CD14-positive monocyte (primary cell): ENCODE measurements around the gene PRELP. TPM values are rescaled to one million over a fixed set of nuclear protein-coding genes. Genes with fewer than 3 reads are reported as not detected.

Source experiments
- DNase-seq, 3 donors: peaks; one replicate each; pipeline ENCODE4 v3.0.0-alpha.2; 2011 to 2022
- H2AFZ ChIP-seq: 2 replicates; pipeline ENCODE4 v1.6.0; 2012; ENCODE audit warnings: mild to moderate bottlenecking, low read depth, low read length, inconsistent platforms; ENCODE audit not compliant: insufficient read depth, poor library complexity, severe bottlenecking
- H3K27ac ChIP-seq, 2 donors: 1 replicate in 1 of 2; 2 replicates in 1 of 2; pipeline ENCODE4 v1.5.1; 2012 to 2013; ENCODE audit warnings: low read length in 2 of 2, control low read depth in 1 of 2, inconsistent platforms in 1 of 2, low read depth in 1 of 2, mild to moderate bottlenecking in 1 of 2
- H3K27me3 ChIP-seq, 2 donors: one replicate each; pipeline versions ENCODE4 v1.6.0 to v1.6.1; 2011 to 2013; ENCODE audit warnings: low read length in 2 of 2; ENCODE audit not compliant: control insufficient read depth in 2 of 2, insufficient read depth in 2 of 2
- H3K36me3 ChIP-seq, 2 donors: replicated peaks in 1 of 2; 1 replicate in 1 of 2; 2 replicates in 1 of 2; pipeline versions ENCODE4 v1.5.1 to v1.6.1; 2012 to 2013; ENCODE audit warnings: low read length in 2 of 2, control low read depth in 1 of 2, inconsistent platforms in 1 of 2, mild to moderate bottlenecking in 1 of 2; ENCODE audit not compliant: insufficient read depth in 2 of 2, control insufficient read depth in 1 of 2
- H3K4me1 ChIP-seq, 2 donors: 1 replicate in 1 of 2; 2 replicates in 1 of 2; pipeline versions ENCODE4 v1.5.1 to v1.6.1; 2012 to 2013; ENCODE audit warnings: low read length in 2 of 2, control low read depth in 1 of 2, inconsistent platforms in 1 of 2, mild to moderate bottlenecking in 1 of 2, moderate library complexity in 1 of 2; ENCODE audit not compliant: insufficient read depth in 2 of 2, control insufficient read depth in 1 of 2
- H3K4me2 ChIP-seq: replicated peaks from 2 replicates; pipeline ENCODE3; 2012; ENCODE audit warnings: low read length, moderate library complexity, mild to moderate bottlenecking; ENCODE audit not compliant: poor library complexity, severe bottlenecking; ENCODE audit errors: extremely low read depth
- H3K4me3 ChIP-seq, 3 experiments: fragments of 200-600 bp in 1 of 3; sonication (generic) in 1 of 3; replicated peaks in 1 of 3; 1 replicate in 2 of 3; 2 replicates in 1 of 3; pipeline ENCODE4 v1.5.1; 2011 to 2013; ENCODE audit warnings: low read length in 3 of 3, mild to moderate bottlenecking in 3 of 3, control low read depth in 2 of 3, low read depth in 2 of 3, inconsistent platforms in 1 of 3, moderate library complexity in 1 of 3
- H3K79me2 ChIP-seq: 2 replicates; pipeline ENCODE4 v1.6.0; 2012; ENCODE audit warnings: mild to moderate bottlenecking, control low read depth, inconsistent platforms, low read length, moderate library complexity; ENCODE audit not compliant: insufficient read depth
- H3K9ac ChIP-seq: 2 replicates; pipeline ENCODE4 v1.6.0; 2017; ENCODE audit warnings: low read length, mild to moderate bottlenecking; ENCODE audit not compliant: insufficient read depth, poor library complexity, severe bottlenecking
- H3K9me3 ChIP-seq, 2 donors: replicated peaks in 1 of 2; 1 replicate in 1 of 2; 2 replicates in 1 of 2; pipeline versions ENCODE4 v1.5.1 to v1.6.1; 2012 to 2013; ENCODE audit warnings: low read length in 2 of 2, control low read depth in 1 of 2; ENCODE audit not compliant: control insufficient read depth in 1 of 2, insufficient read depth in 1 of 2
- H4K20me1 ChIP-seq: 2 replicates; pipeline ENCODE4 v1.6.0; 2012; ENCODE audit warnings: mild to moderate bottlenecking, low read length, control low read depth, moderate library complexity; ENCODE audit not compliant: insufficient read depth
- H3K27ac Mint-ChIP-seq, 7 donors: one replicate each; pipeline ENCODE4 v1.8.0; 2020; ENCODE audit warnings: mild to moderate bottlenecking in 7 of 7, mixed read lengths in 7 of 7, moderate library complexity in 6 of 7, inconsistent platforms in 2 of 7
- H3K27me3 Mint-ChIP-seq, 3 donors: one replicate each; pipeline ENCODE4 v1.8.0; 2021 to 2022; ENCODE audit warnings: low read depth in 3 of 3, mild to moderate bottlenecking in 3 of 3, mixed read lengths in 3 of 3, moderate library complexity in 3 of 3, inconsistent platforms in 1 of 3
- H3K36me3 Mint-ChIP-seq, 2 donors: one replicate each; pipeline ENCODE4 v1.8.0; 2020; ENCODE audit warnings: mixed read lengths in 2 of 2, inconsistent platforms in 1 of 2, mild to moderate bottlenecking in 1 of 2
- H3K4me1 Mint-ChIP-seq: one replicate; pipeline ENCODE4 v1.8.0; 2020; ENCODE audit warnings: mild to moderate bottlenecking, mixed read lengths
- H3K4me3 Mint-ChIP-seq, 2 donors: one replicate each; pipeline ENCODE4 v1.8.0; 2020; ENCODE audit warnings: mild to moderate bottlenecking in 2 of 2, mixed read lengths in 2 of 2, moderate library complexity in 1 of 2
- H3K9me3 Mint-ChIP-seq, 7 donors: one replicate each; pipeline ENCODE4 v1.8.0; 2020 to 2022; ENCODE audit warnings: mixed read lengths in 7 of 7, mild to moderate bottlenecking in 6 of 7, moderate library complexity in 6 of 7, inconsistent platforms in 2 of 7
- WGBS: methylation state at CpG from one replicate; pipeline ENCODE4 v1.1.5; 2013; ENCODE audit warnings: missing lambda C conversion rate; ENCODE audit not compliant: insufficient coverage; 5-methylcytosine and 5-hydroxymethylcytosine counted together
- intact Hi-C, 2 donors: fragments of 100-400 bp; cut with micrococcal nuclease; formaldehyde crosslinking; loops; one replicate each; pipeline versions ENCODE4 v1.15.0 to v1.15.1; 2023
- polyA plus RNA-seq, 3 donors: library from polyadenylated mRNA; depleted of rRNA in 1 of 3; unstranded in 2 of 3; stranded (reverse) in 1 of 3; fragments of 300-500 nt in 2 of 3; fragments of >200 nt in 1 of 3; fragmentation: Illumina TruSeq in 2 of 3; gene quantifications; 1 replicate in 2 of 3; 2 replicates in 1 of 3; pipeline ENCODE4 v1.2.3, GENCODE V29; 2012 to 2021
- TF ChIP-seq, protein P1 (sequence below): fragments of 200-600 bp; IDR thresholded peaks from one replicate; pipeline ENCODE4 v1.8.0; 2022; ENCODE audit warnings: antibody characterized with exemption, mild to moderate bottlenecking

Gene PRELP
- polyA plus RNA-seq, 3 donors: not detected

DNA sequence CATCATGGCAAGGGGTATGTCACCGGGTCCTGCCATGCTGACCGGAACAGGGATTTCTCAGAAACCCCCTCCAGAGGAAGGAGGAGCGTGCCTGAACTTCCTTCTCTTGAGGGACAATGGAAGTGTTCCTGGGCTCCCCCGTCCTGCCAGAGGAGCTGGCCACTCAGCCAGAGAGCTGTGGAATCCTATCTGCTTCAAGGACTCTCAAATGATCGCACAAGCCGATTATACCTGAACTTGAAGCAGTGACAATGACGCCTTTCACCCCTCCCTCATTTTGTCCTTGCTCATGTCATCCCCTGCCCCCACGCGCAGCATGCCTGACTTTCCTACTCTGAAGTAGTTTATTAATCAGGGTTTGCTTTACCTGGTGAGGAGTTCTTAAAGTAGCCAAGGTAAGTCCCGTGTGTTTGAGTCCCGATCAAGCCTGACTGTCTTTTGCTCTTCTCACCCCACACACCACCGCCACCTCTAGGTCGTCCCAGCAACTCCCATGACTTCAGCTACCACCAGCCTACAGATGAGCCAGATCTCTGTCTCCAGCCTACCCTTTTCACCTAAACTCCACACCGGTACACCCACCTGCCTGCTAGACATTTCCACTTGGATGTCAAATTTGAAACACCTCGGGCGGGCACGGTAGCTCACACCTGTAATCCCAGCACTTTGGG lies 25.0 kb upstream of the PRELP start:
- Histone ChIP-seq H2AFZ (no peak overlapping the region), H3K4me1 (peaks cover 13% of the 10 kb centered on the region in 2 donors), H3K4me2 (no peak overlapping the region), H3K79me2 (no peaks in the 10 kb centered on the region), H4K20me1 (no peaks in the 10 kb centered on the region), H3K4me3 (no peak overlapping the region), H3K27ac (no peak overlapping the region), H3K36me3 (no peaks in the 10 kb centered on the region), H3K27me3 (no peaks in the 10 kb centered on the region), H3K9ac (no peak overlapping the region), H3K9me3 (no peaks in the 10 kb centered on the region)
- TF ChIP-seq, protein P1, sequence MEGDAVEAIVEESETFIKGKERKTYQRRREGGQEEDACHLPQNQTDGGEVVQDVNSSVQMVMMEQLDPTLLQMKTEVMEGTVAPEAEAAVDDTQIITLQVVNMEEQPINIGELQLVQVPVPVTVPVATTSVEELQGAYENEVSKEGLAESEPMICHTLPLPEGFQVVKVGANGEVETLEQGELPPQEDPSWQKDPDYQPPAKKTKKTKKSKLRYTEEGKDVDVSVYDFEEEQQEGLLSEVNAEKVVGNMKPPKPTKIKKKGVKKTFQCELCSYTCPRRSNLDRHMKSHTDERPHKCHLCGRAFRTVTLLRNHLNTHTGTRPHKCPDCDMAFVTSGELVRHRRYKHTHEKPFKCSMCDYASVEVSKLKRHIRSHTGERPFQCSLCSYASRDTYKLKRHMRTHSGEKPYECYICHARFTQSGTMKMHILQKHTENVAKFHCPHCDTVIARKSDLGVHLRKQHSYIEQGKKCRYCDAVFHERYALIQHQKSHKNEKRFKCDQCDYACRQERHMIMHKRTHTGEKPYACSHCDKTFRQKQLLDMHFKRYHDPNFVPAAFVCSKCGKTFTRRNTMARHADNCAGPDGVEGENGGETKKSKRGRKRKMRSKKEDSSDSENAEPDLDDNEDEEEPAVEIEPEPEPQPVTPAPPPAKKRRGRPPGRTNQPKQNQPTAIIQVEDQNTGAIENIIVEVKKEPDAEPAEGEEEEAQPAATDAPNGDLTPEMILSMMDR: no peak
- no peaks in the 10 kb centered on the region for H3K36me3 Mint-ChIP-seq
- no peak overlapping the region for H3K27ac Mint-ChIP-seq
- H3K27me3 Mint-ChIP-seq: peaks cover 17 to 31% (median 24%) of the 10 kb centered on the region in 3 donors
- no peak for DNase-seq
- intact Hi-C loops: no loop called here
- peaks cover 0 to 4% (median 0%) of the 10 kb centered on the region in 7 donors for H3K9me3 Mint-ChIP-seq
- peaks cover 15% of the 10 kb centered on the region for H3K4me1 Mint-ChIP-seq
- WGBS: 97% methylated on average over 9 of the region's 17 CpGs
- peak overlapping the region in 1 of 2 donors; percentile 44 for H3K4me3 Mint-ChIP-seq

DNA sequence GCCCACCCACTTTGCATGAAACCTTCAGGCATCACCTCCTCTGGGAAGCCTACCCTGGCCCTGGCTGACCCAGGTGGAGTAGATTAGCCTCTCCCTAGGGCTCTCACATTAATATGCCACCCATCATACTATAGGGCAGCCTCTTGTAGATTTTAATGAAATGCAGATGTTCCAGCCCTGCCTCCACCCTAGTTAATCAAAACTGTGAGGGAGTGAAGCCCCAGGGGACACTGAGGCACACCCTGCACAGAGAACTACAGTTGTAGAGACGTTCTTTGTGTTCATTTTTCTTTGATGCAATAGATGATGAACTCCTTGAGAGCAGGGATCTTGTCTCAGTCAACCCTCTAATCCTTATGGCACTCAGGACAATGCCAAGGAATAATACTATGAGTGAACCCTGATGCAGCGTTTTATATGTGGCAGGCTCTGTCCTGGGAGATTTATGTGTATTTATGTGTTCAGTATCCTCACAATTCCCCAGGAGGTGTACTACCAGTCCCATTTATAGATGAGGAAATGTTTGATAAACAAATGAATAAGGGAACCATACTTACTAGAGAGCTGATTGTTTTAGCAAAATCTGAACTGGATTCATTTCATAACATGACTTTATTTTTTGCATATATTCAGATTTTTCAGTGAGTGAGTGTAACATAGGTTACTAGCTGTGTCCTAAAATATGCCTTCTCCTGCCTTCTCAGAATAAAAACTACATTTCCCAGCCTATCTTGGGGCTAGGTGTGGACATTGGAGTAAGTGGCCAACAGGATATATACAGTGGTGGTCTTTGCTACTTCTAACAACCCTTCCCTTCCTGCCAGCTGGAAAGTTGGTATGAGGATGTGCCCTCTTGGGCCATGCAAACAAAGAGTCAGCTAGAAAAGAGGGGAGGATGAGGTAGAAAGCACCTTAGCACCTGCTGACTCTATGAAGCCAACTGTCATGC lies 23.5 kb upstream of the PRELP start:
- Histone ChIP-seq H3K27me3 (no peaks in the 10 kb centered on the region), H4K20me1 (no peaks in the 10 kb centered on the region), H3K9me3 (no peaks in the 10 kb centered on the region), H3K4me2 (no peak overlapping the region), H3K36me3 (no peaks in the 10 kb centered on the region), H3K4me3 (no peak overlapping the region), H2AFZ (no peak overlapping the region), H3K27ac (no peak overlapping the region), H3K9ac (no peak overlapping the region), H3K4me1 (peaks cover 6% of the 10 kb centered on the region in 2 donors), H3K79me2 (no peaks in the 10 kb centered on the region)
- Mint-ChIP-seq H3K4me3 (no peak overlapping the region), H3K27ac (no peak overlapping the region), H3K4me1 (peaks cover 12% of the 10 kb centered on the region), H3K9me3 (no peaks in the 10 kb centered on the region), H3K27me3 (peaks cover 15 to 34% (median 25%) of the 10 kb centered on the region in 3 donors), H3K36me3 (no peaks in the 10 kb centered on the region)
- TF ChIP-seq, protein P1: no peak
- no CpG with 5 or more reads among the region's 2 CpGs for WGBS
- no peak for DNase-seq
- intact Hi-C loops: no loop called here
